Endothelial cell of umbilical vein (primary cell): Measurements from ENCODE around the gene IMPG2. TPM values are rescaled to one million over a fixed set of nuclear protein-coding genes. Genes with fewer than 3 reads are reported as not detected.

ENCODE experiments used
- BruUV-seq: library from RNA; stranded (reverse); fragments of 400-500 nt; replicated peaks from 2 replicates; lab custom pipeline; 2021; lab: Mats Ljungman, UMichigan
- CTCF ChIA-PET: fragments of 300-600, 350-600 bp; sonication (Branson Sonifier 250); formaldehyde crosslinking; loops from one replicate; lab custom pipeline; 2021; ENCODE audit warnings: antibody characterized with exemption, inconsistent platforms; lab: Charles Lee
- POLR2A ChIA-PET: fragments of 300-600, 350-600 bp; sonication (Branson Sonifier 250); formaldehyde crosslinking; loops from one replicate; lab custom pipeline; 2021; ENCODE audit warnings: antibody characterized with exemption, inconsistent platforms; lab: Charles Lee
- DNase-seq: peaks from one replicate; pipeline ENCODE4 v3.0.0-alpha.2; 2011; ENCODE audit warnings: low read depth, low spot score
- FAIRE-seq: peaks from 2 replicates; lab custom pipeline; 2011; peaks lifted over from hg19 to GRCh38; lab: Jason Lieb, UNC
- H2AFZ ChIP-seq: 2 replicates; pipeline ENCODE4 v1.6.0; 2012; ENCODE audit warnings: low read depth, low read length, control low read depth, inconsistent platforms
- H3K27ac ChIP-seq: 2 replicates; pipeline ENCODE4 v1.5.1; 2011; ENCODE audit warnings: low read depth, mild to moderate bottlenecking, control low read depth, low read length, moderate library complexity; ENCODE audit not compliant: insufficient read depth
- H3K27me3 ChIP-seq, 2 experiments: 2 replicates each; pipeline versions ENCODE4 v1.6.0 to v1.6.1; 2011; ENCODE audit warnings: low read length in 2 of 2, mixed read lengths in 1 of 2; ENCODE audit not compliant: control insufficient read depth in 2 of 2, insufficient read depth in 2 of 2
- H3K36me3 ChIP-seq, 2 experiments: 2 replicates in 1 of 2; 3 replicates in 1 of 2; pipeline ENCODE4 v1.5.1; 2011; ENCODE audit warnings: low read length in 2 of 2, mild to moderate bottlenecking in 1 of 2, moderate library complexity in 1 of 2; ENCODE audit not compliant: control insufficient read depth in 2 of 2, insufficient read depth in 2 of 2; ENCODE audit errors: extremely low read depth in 1 of 2
- H3K4me1 ChIP-seq: 3 replicates; pipeline ENCODE4 v1.5.1; 2011; ENCODE audit warnings: mild to moderate bottlenecking, low read length; ENCODE audit not compliant: control insufficient read depth, insufficient read depth; ENCODE audit errors: extremely low read depth
- H3K4me2 ChIP-seq: 2 replicates; pipeline ENCODE4 v1.6.1; 2011; ENCODE audit warnings: low read length, control low read depth, mixed read lengths; ENCODE audit not compliant: insufficient read depth
- H3K4me3 ChIP-seq, 3 experiments: fragments of 200-600 bp in 1 of 3; sonication (generic), shearing (Covaris generic) in 1 of 3; replicated peaks in 1 of 3; 2 replicates each; pipeline ENCODE4 v1.5.1; 2011 to 2016; ENCODE audit warnings: control low read depth in 3 of 3, low read length in 3 of 3, mild to moderate bottlenecking in 2 of 3, inconsistent platforms in 1 of 3, low read depth in 1 of 3, moderate library complexity in 1 of 3; ENCODE audit not compliant: insufficient read depth in 1 of 3
- H3K79me2 ChIP-seq: 2 replicates; pipeline ENCODE4 v1.6.0; 2012; ENCODE audit warnings: low read length, inconsistent platforms; ENCODE audit not compliant: control insufficient read depth, insufficient read depth
- H3K9ac ChIP-seq: replicated peaks from 2 replicates; pipeline ENCODE3; 2011; ENCODE audit warnings: low read length, control low read depth; ENCODE audit not compliant: insufficient read depth; ENCODE audit errors: extremely low read depth
- H3K9me1 ChIP-seq: replicated peaks from 3 replicates; pipeline ENCODE4 v1.6.0; 2011; ENCODE audit warnings: mild to moderate bottlenecking, low read length; ENCODE audit not compliant: control insufficient read depth, insufficient read depth; ENCODE audit errors: extremely low read depth
- H3K9me3 ChIP-seq: replicated peaks from 2 replicates; pipeline ENCODE4 v1.5.1; 2012; ENCODE audit warnings: low read length, inconsistent platforms; ENCODE audit not compliant: control insufficient read depth, insufficient read depth
- H4K20me1 ChIP-seq: replicated peaks from 2 replicates; pipeline ENCODE3; 2011; ENCODE audit warnings: mild to moderate bottlenecking, low read length; ENCODE audit not compliant: control insufficient read depth, insufficient read depth; ENCODE audit errors: extremely low read depth
- CTCF ChIP-seq, 2 donors: IDR thresholded peaks; 1 replicate in 1 of 2; 2 replicates in 1 of 2; pipeline ENCODE4 v1.5.1; 2011; ENCODE audit warnings: low read length in 2 of 2, mild to moderate bottlenecking in 2 of 2, moderate library complexity in 2 of 2, control low read depth in 1 of 2, inconsistent platforms in 1 of 2, low read depth in 1 of 2; ENCODE audit not compliant: insufficient read depth in 1 of 2; ENCODE audit errors: extremely low read depth in 1 of 2
- EZH2 ChIP-seq: IDR thresholded peaks from 2 replicates; pipeline ENCODE4 v1.6.1; 2012; ENCODE audit warnings: borderline replicate concordance, low read depth, mild to moderate bottlenecking, moderate library complexity, low read length, inconsistent platforms; ENCODE audit not compliant: severe bottlenecking
- FOS ChIP-seq: IDR thresholded peaks from 2 replicates; pipeline ENCODE4 v1.6.1; 2011; ENCODE audit warnings: mild to moderate bottlenecking, low read length, moderate library complexity, borderline replicate concordance; ENCODE audit not compliant: insufficient read depth
- GATA2 ChIP-seq: IDR thresholded peaks from 2 replicates; pipeline ENCODE4 v1.7.0; 2011; ENCODE audit warnings: low read depth, mild to moderate bottlenecking, moderate library complexity, mixed read lengths, low read length; ENCODE audit not compliant: insufficient read length, insufficient read depth
- JUN ChIP-seq: IDR thresholded peaks from 2 replicates; pipeline ENCODE4 v1.6.1; 2011; ENCODE audit warnings: borderline replicate concordance, low read depth; ENCODE audit not compliant: insufficient read length, insufficient read depth
- MAX ChIP-seq: IDR thresholded peaks from 2 replicates; pipeline ENCODE4 v1.6.1; 2011; ENCODE audit not compliant: insufficient read depth, insufficient read length
- MYC ChIP-seq: IDR thresholded peaks from one replicate; pipeline ENCODE4 v1.6.1; 2011; ENCODE audit warnings: mild to moderate bottlenecking, low read depth, low read length
- POLR2A ChIP-seq: IDR thresholded peaks from 2 replicates; pipeline ENCODE4 v1.6.1; 2012; ENCODE audit warnings: low read depth, mild to moderate bottlenecking, control low read depth, low read length
- POLR2AphosphoS5 ChIP-seq: IDR thresholded peaks from 2 replicates; pipeline ENCODE4 v1.6.1; 2012; ENCODE audit warnings: low read depth, mild to moderate bottlenecking, control low read depth, low read length, moderate library complexity; ENCODE audit not compliant: insufficient read depth
- dilution Hi-C: fragments of 300-500 bp; cut with MboI; formaldehyde crosslinking; loops from one replicate; pipeline ENCODE4 v1.15.0; 2019; ENCODE audit warnings: low sequenced_read_pairs; ENCODE audit not compliant: extremely low pct_ligation_motif_present
- intact Hi-C: fragments of 100-400 bp; cut with micrococcal nuclease; formaldehyde crosslinking; loops from one replicate; pipeline ENCODE4 v1.10.0; 2022
- polyA plus RNA-seq, 4 experiments: library from polyadenylated mRNA; depleted of rRNA in 3 of 4; stranded (reverse) in 3 of 4; unstranded in 1 of 4; fragments of >200 nt; gene quantifications; 2 replicates each; pipeline versions ENCODE4 v1.2.1 to v1.2.3, GENCODE V29; 2011 to 2012; ENCODE audit warnings: missing spikeins in 1 of 4
- total RNA-seq: library from RNA; stranded (reverse); gene quantifications from 2 replicates; pipeline ENCODE4 v1.2.3, GENCODE V29; 2021

The IMPG2 gene
- total and polyA plus RNA-seq, 2 donors (not counting 3 experiments of a cell fraction or from before 2014, with no cell fraction given), result 0.39 to 0.71 TPM

- intact Hi-C loops, result no loop called here
These were observed 89.8 kb downstream of the IMPG2 start for GRCh38 chr3:101230618-101231017.

More at GRCh38 chr3:101230618-101231017, 89.8 kb downstream of the IMPG2 start:
- dilution Hi-C loops, result no loop called here
- no peaks in the 10 kb centered on the region for H3K9me3 ChIP-seq
- no peaks in the 10 kb centered on the region for H3K79me2 ChIP-seq
- no peaks in the 10 kb centered on the region for H3K36me3 ChIP-seq
- H3K4me2 ChIP-seq, result no peak overlapping the region
- H3K27ac ChIP-seq, result no peak overlapping the region
- TF ChIP-seq MAX (no peak), FOS (no peak), JUN (no peak), POLR2AphosphoS5 (no peak), MYC (no peak), GATA2 (no peak), CTCF (IDR thresholded peaks at IDR 0.05; ENCODE audit: extremely low read depth in 1 of 2, insufficient read depth in 1 of 2, low read depth in 1 of 2, low read length in 2 of 2) (no peak), POLR2A (no peak), EZH2 (no peak)
- no peak overlapping the region for H3K4me3 ChIP-seq
- no peaks in the 10 kb centered on the region for H3K9me1 ChIP-seq
- no TSS peak for BruUV-seq
- ChIA-PET CTCF (interaction anchor here (1.3 to 2.2 kb wide), 2 partner anchors 20 to 406 kb away, joined by 3 to 7 read pairs; no protein-coding TSS in a partner anchor), POLR2A (no interaction called here)
- FAIRE-seq (no peak), DNase-seq (no peak)
- H3K27me3 ChIP-seq, result no peaks in the 10 kb centered on the region
- no peak overlapping the region for H2AFZ ChIP-seq
- no peaks in the 10 kb centered on the region for H4K20me1 ChIP-seq
- H3K9ac ChIP-seq, result no peak overlapping the region
- no peaks in the 10 kb centered on the region for H3K4me1 ChIP-seq
